Vagina (tissue), 2 donors: ENCODE data around the gene SYT2. TPM values are rescaled to one million over a fixed set of nuclear protein-coding genes. Genes with fewer than 3 reads are reported as not detected.

Experiments used
- DNase-seq, 2 donors: peaks; one replicate each; pipeline ENCODE4 v3.0.0-alpha.2; 2017; ENCODE audit errors: extremely low spot score in 2 of 2
- H3K27ac ChIP-seq: fragments of 200-600 bp; sonication (generic); one replicate; pipeline ENCODE4 v1.5.1; 2019
- H3K27me3 ChIP-seq: fragments of 200-600 bp; sonication (generic); one replicate; pipeline ENCODE4 v1.5.1; 2019
- H3K36me3 ChIP-seq, 2 donors: fragments of 200-600 bp; sonication (generic); one replicate each; pipeline ENCODE4 v1.5.1; 2017 to 2019
- H3K4me1 ChIP-seq: fragments of 200-600 bp; sonication (generic); one replicate; pipeline ENCODE4 v1.5.1; 2019
- H3K4me3 ChIP-seq, 2 donors: fragments of 200-600 bp; sonication (generic); 1 replicate in 1 of 2; 2 replicates in 1 of 2; pipeline ENCODE4 v1.5.1; 2016 to 2019
- H3K9me3 ChIP-seq: fragments of 200-600 bp; sonication (generic); one replicate; pipeline ENCODE4 v1.5.1; 2019
- CTCF ChIP-seq, 3 experiments: fragments of 450-650 bp in 2 of 3; fragments of 200-600 bp in 1 of 3; sonication (generic) in 1 of 3; IDR thresholded peaks; one replicate each; pipeline ENCODE4 v1.5.1; 2017 to 2019; ENCODE audit warnings: antibody characterized with exemption in 3 of 3, mild to moderate bottlenecking in 2 of 3, moderate library complexity in 2 of 3
- POLR2A ChIP-seq, 2 donors: fragments of 450-650 bp; IDR thresholded peaks; one replicate each; pipeline ENCODE4 v1.6.1; 2017; ENCODE audit warnings: antibody characterized with exemption in 2 of 2, mild to moderate bottlenecking in 2 of 2, moderate library complexity in 2 of 2
- POLR2AphosphoS5 ChIP-seq, 2 donors: sonication (generic); formaldehyde crosslinking; IDR thresholded peaks; one replicate each; pipeline ENCODE4 v1.9.0; 2017; ENCODE audit warnings: antibody characterized with exemption in 2 of 2, mild to moderate bottlenecking in 2 of 2, low read depth in 1 of 2; ENCODE audit not compliant: insufficient read depth in 1 of 2
- intact Hi-C: fragments of 100-400 bp; cut with DNase I; formaldehyde crosslinking; loops from one replicate; pipeline ENCODE4 v1.15.1; 2023
- total RNA-seq: library from RNA; depleted of rRNA; stranded (reverse); fragments of >200 nt; gene quantifications from one replicate; pipeline ENCODE4 v1.2.3, GENCODE V29; 2016

SYT2 gene
- total RNA-seq, 1 donor from 2014 or later: not detected

GRCh38 chr1:202706851-202707250, 3.4 kb downstream of the SYT2 start:
- Histone ChIP-seq H3K4me1 (peaks cover 18% of the 10 kb centered on the region), H3K27ac (no peak overlapping the region), H3K36me3 (no peaks in the 10 kb centered on the region), H3K9me3 (no peaks in the 10 kb centered on the region), H3K27me3 (peaks cover 11% of the 10 kb centered on the region), H3K4me3 (no peak overlapping the region)
- intact Hi-C loops: loop anchor here (10.0 kb wide), 1 partner anchor 372 kb away; no protein-coding TSS in a partner anchor
- TF ChIP-seq POLR2A (IDR thresholded peaks at IDR 0.05) (no peak), CTCF (IDR thresholded peaks at IDR 0.05) (no peak), POLR2AphosphoS5 (IDR thresholded peaks at IDR 0.05; ENCODE audit: insufficient read depth in 1 of 2, low read depth in 1 of 2) (no peak)
- no peak for DNase-seq

GRCh38 chr1:202704601-202705000, 5.7 kb downstream of the SYT2 start:
- Histone ChIP-seq H3K36me3 (no peaks in the 10 kb centered on the region), H3K27me3 (peaks cover 11% of the 10 kb centered on the region), H3K27ac (no peak overlapping the region), H3K4me3 (no peak overlapping the region), H3K9me3 (no peaks in the 10 kb centered on the region), H3K4me1 (peaks cover 7% of the 10 kb centered on the region)
- intact Hi-C loops: loop anchor here (2.0 to 10.0 kb wide), 2 partner anchors 50 to 370 kb away; no protein-coding TSS in a partner anchor
- DNase-seq: no peak
- TF ChIP-seq POLR2AphosphoS5 (IDR thresholded peaks at IDR 0.05; ENCODE audit: insufficient read depth in 1 of 2, low read depth in 1 of 2) (no peak), CTCF (IDR thresholded peaks at IDR 0.05) (no peak), POLR2A (IDR thresholded peaks at IDR 0.05) (no peak)

- Histone ChIP-seq H3K36me3 (no peaks in the 10 kb centered on the region), H3K27ac (no peak overlapping the region), H3K4me1 (no peaks in the 10 kb centered on the region), H3K27me3 (peaks cover 4% of the 10 kb centered on the region), H3K4me3 (no peak overlapping the region), H3K9me3 (no peaks in the 10 kb centered on the region)
- no peak for TF ChIP-seq CTCF (IDR thresholded peaks at IDR 0.05)
- TF ChIP-seq POLR2AphosphoS5 (IDR thresholded peaks at IDR 0.05; ENCODE audit: insufficient read depth in 1 of 2, low read depth in 1 of 2): no peak
- no peak for TF ChIP-seq POLR2A (IDR thresholded peaks at IDR 0.05)
- DNase-seq: no peak
- intact Hi-C loops: loop anchor here (10.0 kb wide), 1 partner anchor 368 kb away; no protein-coding TSS in a partner anchor
Measured at GRCh38 chr1:202703191-202703590, 7.1 kb downstream of the SYT2 start.

GRCh38 chr1:202702088-202702487, 8.2 kb downstream of the SYT2 start:
- intact Hi-C loops: loop anchor here (10.0 kb wide), 1 partner anchor 367 kb away; no protein-coding TSS in a partner anchor
- H3K36me3 ChIP-seq: no peaks in the 10 kb centered on the region
- no peak overlapping the region for H3K27ac ChIP-seq
- H3K27me3 ChIP-seq: peaks cover 4% of the 10 kb centered on the region
- DNase-seq: no peak
- H3K4me3 ChIP-seq: no peak overlapping the region
- no peak for TF ChIP-seq POLR2AphosphoS5 (IDR thresholded peaks at IDR 0.05; ENCODE audit: insufficient read depth in 1 of 2, low read depth in 1 of 2)
- no peak for TF ChIP-seq CTCF (IDR thresholded peaks at IDR 0.05)
- TF ChIP-seq POLR2A (IDR thresholded peaks at IDR 0.05): no peak
- H3K9me3 ChIP-seq: no peaks in the 10 kb centered on the region
- no peaks in the 10 kb centered on the region for H3K4me1 ChIP-seq

GRCh38 chr1:202701200-202701599, 9.1 kb downstream of the SYT2 start:
- Histone ChIP-seq H3K27ac (no peak overlapping the region), H3K36me3 (no peaks in the 10 kb centered on the region), H3K9me3 (no peaks in the 10 kb centered on the region), H3K4me1 (no peaks in the 10 kb centered on the region), H3K27me3 (peaks cover 4% of the 10 kb centered on the region), H3K4me3 (no peak overlapping the region)
- TF ChIP-seq CTCF (IDR thresholded peaks at IDR 0.05) (no peak), POLR2AphosphoS5 (IDR thresholded peaks at IDR 0.05; ENCODE audit: insufficient read depth in 1 of 2, low read depth in 1 of 2) (no peak), POLR2A (IDR thresholded peaks at IDR 0.05) (no peak)
- DNase-seq: no peak
- intact Hi-C loops: loop anchor here (10.0 kb wide), 1 partner anchor 366 kb away; no protein-coding TSS in a partner anchor
